Dedifferentiated amniotic fluid mesenchymal stem cell (primary cell): ENCODE results near the gene DST.

Experiments
- DNase-seq: peaks from one replicate; pipeline ENCODE4 v3.0.0-alpha.2; 2016; ENCODE audit errors: extremely low spot score

The DST gene

DNA sequence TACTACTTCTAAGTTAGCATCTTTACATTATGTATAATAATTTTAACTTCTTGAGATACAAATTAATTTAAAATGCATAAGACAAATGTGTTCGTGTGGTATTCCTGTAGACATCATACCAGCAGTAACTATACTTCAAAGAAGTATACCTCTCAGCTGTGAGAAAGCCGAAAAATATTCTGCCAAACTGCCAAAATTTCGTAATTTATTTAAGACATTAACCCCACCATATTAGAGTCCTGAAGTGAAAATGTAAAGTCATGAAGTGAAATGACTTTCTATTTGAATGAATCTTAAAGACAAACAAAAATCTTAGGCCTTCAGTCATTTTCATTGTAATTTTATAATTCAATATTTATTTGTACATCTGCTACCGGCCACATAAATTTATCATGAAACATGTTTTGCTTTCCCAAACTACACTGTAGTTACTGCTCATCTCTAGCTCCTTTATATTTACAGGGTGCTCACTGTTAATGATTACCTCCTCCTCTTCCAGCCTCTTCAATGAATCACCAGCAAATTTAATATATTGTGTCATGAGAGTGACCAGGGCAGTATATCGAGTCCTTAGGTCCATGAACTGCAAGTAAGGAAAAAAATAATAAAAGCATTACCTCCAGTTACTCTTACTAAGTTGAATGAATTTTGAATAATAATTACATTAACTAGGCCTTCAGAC lies 18.5 kb downstream of the DST start:
- no peak for DNase-seq

DNA sequence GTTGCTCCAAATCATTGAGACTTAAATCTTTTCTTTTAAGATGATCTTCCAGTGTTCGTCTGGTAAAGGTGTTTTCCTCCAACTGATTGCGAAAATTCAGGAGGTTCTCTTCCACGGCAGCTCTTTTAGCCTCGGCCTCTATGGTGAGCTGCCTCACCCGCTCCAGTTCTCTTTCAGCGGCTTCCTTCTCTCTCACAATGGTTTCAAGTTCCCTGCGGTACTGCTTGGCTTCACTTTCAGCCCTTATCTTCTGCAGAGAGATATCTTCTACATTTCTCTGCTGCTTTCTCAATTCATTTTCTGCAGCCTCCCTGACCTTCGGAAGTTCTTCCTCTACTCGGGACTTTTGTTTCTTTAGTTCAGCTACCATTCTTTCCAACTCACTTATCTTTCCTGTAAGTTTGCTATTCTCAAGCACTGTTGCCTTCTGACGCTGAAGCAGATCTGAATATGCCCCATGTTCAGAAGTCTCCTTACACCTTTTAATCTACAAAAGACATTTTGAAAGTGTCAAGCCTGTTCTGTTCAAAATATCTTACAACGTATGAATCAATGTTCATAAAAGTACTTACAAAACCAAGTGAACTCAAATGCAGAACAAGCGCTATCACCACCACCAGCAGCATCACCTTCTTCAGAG lies 22.3 kb downstream of the DST start:
- DNase-seq = no peak

- DNase-seq = no peak
These were observed 24.6 kb downstream of the DST start for GRCh38 chr6:56618050-56618449.

DNA sequence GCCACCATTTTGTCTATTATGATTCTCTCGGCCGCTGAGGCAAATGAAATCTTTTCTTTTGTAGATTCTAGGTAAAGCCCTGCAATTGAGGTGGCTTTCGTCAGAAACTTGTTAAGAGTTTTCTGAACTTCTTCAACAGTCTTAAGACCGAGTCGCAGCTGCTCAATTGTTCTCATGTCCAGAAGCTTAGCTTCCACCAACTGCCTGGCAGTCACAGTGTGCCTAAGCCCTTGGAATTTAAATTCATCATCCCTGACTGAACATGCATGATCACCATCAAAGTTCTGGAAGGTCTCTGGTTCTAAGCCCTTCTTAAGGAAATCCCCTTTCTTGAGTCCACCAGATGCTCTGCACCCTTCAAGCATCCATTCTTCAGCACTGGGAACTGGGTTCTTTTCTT lies 25.7 kb downstream of the DST start:
- no peak for DNase-seq

DNA sequence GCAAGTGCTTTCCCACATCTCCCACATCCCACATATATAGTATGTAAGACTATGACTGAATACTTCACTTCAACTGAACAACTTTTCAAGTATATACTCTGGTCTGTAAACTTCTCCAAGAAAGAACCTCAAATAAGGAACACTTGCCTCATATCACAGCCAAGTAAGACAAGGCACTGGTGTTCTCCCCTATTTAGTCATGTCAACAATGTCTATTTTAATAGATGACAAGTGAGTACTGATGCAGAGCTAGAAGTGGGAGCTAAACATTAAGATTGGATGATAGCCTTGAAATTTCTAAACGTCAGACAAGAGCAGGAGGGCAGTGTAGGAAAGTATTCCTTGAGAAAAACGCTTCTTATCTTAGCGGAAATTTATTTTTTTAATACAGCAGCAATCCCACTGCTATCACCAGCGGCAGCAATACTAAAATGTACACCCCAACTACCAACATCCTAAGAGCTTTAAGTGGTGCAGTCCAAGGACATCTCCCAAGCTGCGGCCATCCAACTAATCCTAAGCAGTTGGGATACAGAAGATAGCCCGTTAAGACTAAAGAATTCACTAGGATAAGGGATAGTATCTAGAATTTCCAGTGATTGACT lies 29.3 kb downstream of the DST start:
- DNase-seq = no peak

GRCh38 chr6:56608332-56608731 lies 34.4 kb downstream of the DST start:
- DNase-seq = no peak

- DNase-seq = no peak
These were observed 35.5 kb downstream of the DST start for GRCh38 chr6:56607111-56607752.

DNA sequence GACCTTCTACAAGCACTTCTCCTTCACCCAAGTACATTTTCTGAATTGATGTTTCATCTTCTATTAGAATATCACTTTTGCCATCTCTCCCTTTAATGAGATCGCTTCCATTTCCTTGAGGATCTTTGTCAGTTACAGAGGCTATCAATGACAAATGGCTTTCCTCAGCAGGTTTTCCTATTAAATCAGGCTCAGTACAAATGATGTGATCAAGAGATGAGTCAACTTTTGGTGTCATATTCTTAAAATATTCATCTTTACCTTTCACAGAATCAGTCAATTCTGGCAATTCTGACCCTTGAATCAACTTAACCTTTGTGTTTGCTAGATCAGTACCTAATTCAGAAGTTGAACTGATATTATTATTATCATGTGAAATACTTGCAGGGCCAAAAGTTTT lies 37.3 kb downstream of the DST start:
- no peak for DNase-seq

DNA sequence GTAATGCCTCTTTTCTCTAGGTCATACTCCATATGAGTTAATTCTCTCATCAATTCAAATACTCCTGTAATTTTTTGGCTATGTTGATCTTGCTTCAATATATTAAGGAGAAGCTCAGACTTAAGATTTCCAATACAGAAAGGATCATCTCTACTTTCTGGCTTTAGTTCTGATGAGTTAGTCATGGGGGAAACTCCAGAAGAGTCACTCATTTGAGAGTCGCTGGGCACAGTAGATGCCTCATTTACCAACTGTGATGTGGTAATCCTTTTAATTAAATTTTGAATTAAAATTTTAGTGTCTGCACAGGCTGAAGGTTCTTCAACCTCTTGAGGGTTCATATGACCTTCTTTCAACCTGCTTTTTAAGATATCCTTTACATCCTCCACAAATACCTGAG lies 38.5 kb downstream of the DST start:
- no peak for DNase-seq

DNA sequence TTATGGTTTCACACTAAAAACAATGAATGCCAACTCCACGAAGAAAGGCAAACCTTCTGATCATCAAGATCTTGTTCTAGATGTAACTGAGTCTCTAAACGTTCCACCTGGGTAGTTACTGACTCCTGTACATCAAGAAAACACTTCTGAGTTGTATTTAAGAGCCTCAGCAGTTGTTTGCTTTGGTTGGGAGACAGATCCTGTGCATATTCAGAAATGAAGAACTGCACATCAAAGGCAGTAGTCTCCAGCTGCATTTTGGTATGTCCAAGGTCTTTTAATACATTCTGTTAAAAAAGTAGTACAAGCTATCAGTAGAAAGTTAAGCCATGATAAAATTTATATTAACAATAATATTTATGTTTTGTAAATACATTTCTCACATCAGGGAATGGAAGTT lies 41.3 kb downstream of the DST start:
- no peak for DNase-seq

GRCh38 chr6:56595490-56596122 lies 47.1 kb downstream of the DST start:
- no peak for DNase-seq

DNA sequence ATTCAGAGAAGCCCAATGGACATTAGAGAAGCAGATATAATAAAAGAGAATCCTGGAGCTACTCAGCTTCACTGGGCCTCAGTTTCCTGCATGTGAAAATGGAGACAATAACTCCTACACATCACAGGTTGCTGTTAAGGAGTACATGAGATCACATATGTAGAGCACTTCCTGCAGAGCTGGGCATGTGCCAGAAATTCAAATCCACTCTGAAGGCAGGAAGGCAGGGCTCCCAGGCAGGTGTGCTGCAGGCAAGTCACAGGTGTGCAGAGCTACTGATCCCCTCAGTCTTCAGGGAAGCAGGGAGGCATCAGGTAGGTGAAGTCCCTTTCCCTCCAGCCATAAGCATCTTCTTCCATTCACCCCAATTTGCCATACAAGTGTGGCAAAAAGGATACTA lies 48.0 kb downstream of the DST start:
- DNase-seq = no peak

GRCh38 chr6:56593801-56594318 lies 48.8 kb downstream of the DST start:
- no peak for DNase-seq

DNA sequence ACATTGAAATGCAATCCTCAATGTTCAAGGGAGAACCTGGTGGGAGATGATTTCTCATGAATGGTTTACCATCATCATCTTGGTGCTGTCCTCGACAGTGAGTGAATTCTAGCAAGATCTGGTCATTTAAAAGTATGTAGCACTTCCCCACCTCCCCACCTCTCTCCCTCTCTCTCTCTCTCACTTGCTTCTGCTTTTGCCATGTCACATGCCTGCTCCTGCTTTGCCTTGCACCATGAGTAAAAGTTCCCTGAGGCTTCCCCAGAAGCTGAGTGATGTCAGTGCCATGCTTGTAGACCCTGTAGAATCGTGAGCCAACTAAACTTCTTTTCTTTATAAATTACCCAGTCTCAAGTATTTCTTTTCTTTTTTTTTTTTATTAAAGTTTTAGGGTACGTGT lies 60.5 kb downstream of the DST start:
- no peak for DNase-seq

DNA sequence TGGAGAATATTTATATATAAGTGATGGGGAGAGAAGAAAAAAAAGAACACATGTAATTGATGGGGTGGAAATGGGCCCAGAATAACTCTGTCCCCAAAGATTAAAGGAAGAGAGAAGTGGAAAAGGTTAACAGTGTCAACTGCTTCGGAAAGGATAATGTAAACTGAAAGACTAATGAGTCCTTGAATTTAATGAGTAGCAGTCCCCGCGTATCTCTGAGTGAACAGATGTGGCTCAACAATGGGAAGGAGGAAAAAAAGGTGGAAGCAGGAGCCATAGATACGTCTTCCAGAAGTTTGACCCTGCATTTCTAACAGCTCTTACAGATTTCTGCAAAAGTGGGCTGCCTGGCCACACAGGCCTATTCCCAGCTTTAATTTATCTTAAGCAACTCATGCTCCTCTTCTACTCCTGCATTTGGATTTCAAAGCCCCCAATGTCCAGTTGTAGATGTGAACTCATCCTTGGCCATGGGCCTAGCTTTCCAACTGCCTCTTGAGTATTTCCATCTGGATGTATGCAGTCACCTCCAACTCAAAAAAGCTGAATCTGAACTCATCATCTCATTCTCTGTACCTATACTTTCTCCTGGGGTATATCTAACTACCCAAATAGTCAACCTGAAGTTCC lies 61.3 kb downstream of the DST start:
- no peak for DNase-seq

DNA sequence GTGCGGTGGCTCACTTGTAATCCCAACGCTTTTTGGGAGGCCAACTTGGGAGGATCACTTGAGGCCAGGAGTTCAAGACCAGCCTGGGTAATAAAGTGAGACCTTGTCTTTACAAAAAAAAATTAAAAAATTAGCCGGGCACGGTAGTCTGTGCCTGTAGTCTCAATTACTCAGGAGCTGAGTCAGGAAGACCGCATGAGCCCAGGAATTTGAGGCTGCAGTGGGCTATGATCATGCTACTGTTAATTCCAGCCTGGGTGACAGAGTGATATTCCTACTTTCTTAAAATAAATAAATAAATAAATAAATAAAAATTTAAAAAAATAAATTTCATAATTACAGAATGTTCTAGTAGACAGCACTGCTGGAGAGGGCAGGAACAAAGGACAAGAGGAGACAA lies 62.4 kb downstream of the DST start:
- DNase-seq = no peak

- no peak for DNase-seq
These were observed 63.4 kb downstream of the DST start for GRCh38 chr6:56579155-56579851.

GRCh38 chr6:56575736-56576135 lies 67.0 kb downstream of the DST start:
- no peak for DNase-seq

- DNase-seq = peak; percentile 9
These were observed 68.4 kb downstream of the DST start for GRCh38 chr6:56574292-56574691.

DNA sequence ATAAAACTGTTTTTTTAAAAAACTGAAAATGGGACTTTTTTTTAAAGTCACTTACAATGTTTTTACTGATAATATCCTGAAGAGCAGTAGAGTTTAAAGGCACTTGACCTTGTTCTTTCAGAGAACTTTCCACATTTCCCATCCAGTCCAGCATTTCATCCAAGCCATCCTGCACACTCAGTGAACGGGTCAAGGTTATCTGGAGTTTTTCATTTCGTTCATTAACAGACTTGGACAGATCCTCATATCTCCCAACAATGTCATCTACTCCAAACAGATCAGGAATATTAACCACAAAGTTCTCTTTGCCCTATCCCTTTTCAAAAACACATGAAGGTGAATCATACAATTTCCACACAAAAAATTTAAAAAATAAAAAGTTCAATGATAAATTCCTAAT lies 69.1 kb downstream of the DST start:
- DNase-seq = no peak

GRCh38 chr6:56572788-56573471 lies 69.8 kb downstream of the DST start:
- DNase-seq = no peak
